ENCODE results near the gene TGM2.

The TGM2 gene

GRCh38 chr20:38165089-38165965 lies at the start of gene TGM2:
TGM2 (minus strand) TSS chr20:38165270; CDS start chr20:38165198, 72 bp downstream.
- DNase-seq: peak; percentile 69

DNA sequence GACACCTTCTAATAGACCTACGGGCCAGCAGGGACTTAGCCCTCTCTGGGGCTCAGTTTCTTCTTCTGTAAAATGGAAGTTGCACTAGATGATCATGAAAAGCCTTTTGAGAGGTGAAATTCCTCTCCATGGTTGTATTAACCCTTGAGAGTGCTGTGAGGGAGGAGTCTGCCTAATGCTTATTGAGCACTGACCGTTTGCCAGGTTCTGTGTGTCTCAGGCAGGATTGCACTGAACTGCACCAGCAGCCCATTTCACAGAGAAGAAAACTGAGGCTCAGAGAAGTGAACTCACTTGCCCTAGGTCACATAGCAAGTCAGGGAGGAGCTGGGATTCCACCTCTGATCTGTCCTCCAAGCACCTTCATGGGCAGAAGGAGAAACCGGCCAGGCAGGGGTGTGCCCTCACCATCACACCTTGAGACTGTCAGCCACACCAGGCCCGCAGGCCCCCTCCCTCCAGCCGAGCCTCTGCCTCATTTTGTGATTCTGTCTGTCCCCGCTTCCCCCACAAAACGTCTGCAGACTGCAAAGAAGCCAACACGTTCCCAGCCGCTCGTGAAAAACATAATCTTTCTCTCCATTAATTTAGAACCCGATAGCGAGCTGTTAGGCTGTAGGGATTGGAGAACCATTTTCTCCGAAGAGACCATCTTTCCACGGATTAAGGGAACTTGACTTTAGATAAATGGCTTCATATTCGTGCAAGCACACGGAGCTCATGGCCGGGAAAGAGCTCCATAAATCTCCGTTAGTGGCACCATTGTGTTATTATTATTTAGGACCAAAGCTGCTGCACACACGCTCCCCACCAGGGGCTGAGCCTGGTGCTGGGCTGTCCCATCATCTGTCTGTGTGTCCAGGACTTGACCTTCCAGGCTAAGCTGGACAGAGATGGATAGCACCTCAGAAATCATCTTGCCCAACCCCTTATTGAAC lies 49.5 kb upstream of the TGM2 start:
- no peak for DNase-seq

GRCh38 chr20:38213607-38213940 lies 48.5 kb upstream of the TGM2 start:
- DNase-seq: no peak

DNA sequence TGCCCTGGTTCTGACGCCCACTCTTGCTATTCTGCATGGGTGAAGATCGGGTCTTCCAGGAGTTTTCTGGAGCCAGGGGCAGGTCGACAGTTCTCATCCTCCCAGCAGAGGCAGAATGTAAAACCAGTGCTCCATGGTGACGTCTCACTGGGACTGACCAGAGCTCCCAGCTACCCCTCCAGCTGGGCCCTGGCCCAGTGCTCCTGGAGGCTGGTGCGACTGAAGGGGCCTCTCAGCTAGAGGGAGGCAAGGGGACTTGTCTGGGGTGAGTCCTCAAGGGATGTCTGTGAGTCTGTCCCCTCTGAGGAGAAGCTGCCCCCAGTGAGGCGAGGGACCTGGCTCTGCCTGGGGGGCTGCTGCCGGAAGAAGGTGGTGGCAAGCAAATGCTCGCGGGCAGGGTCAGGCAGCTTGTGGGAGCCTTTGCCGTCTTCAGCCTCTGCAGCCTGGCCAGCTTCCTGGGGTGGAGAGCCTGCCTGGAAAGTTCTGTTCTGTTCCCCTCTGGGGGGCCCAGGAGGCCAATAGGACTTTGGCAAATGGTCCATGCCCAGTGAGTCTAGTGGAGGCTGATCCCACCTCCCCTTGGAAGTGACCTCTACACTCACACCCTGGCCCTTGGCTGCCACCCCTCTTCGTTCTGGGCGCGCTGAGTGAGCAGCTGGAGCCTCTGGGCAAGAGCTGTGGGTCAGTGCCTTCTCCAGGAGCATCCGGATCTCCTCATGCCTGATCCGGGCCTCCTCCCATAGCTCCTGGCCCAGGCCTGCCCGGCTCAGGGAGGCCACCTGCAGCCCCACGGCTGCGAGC lies 47.9 kb upstream of the TGM2 start:
- no peak for DNase-seq

GRCh38 chr20:38211200-38212097 lies 46.4 kb upstream of the TGM2 start:
- no peak for DNase-seq

DNA sequence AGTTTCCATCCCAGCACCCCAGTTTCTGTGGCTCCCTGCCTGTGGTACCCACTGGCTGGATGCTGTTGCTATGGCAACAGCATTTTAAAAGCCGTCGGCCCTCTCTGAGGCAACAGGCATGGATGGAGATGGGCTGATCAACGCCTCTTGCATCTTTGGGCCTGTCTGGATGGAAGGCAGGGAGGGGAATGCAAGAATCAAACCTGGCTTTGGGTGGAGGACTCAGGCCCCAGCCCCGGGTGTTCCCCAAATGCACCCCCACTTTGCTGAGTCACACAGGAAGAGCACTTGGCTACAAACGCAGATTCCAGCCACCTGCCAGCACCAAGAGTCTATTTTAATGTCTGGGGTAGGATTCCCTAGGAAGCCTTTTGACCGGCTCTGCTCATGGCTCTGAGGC lies 45.7 kb upstream of the TGM2 start:
- DNase-seq: no peak

DNA sequence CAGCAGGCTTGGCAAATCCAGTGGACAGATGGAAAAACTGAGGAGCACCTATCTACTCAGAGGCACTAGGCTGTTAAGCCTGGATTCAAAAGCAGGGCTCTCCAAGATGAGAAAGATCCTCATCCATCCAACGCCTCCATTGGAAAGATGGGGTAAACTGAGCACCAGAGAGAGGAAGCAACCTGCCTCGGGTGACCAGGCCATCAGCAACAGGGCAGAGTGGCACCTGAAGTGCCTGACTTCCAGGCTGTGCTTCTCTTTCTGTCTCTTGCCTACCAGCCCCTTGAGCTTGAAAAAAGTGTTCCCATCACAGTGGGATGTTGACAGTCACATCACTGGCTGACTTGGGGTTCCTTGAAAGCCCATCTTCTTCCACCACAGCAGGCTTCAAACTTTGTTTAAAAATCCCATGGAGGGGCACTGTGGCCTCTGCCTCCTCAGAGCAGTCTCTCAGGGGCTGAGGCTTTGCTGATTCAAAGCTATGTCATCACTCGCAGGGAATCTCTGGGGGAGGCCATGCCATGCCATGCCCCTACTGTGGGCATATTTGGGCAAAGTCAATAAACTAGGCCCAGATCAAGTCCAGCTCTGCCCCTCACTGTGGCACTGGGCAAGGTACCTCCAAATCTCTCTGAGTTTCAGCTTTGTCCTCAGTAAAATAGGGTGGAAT lies 44.8 kb upstream of the TGM2 start:
- no peak for DNase-seq

- no peak for DNase-seq
Measured at GRCh38 chr20:38209054-38209675, 44.1 kb upstream of the TGM2 start.

DNA sequence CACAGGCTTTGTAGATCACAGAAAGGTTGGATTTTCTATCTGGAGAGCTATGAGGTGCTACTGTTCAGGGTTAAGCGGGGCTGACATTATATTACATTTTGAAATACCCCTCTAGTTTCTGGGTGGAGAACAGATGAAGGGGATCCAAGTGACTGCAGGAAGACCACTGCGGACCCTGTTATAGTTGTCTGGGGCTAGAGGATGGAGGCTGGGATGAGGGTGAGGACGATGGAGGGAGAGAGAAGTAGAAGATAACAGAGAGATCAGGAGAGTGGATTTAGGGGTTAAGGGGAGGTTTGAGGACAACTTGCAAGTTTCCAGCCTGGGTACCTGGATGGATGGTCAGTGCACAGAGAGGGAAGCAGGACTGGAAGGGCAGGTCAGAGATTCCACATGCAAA lies 43.5 kb upstream of the TGM2 start:
- no peak for DNase-seq

GRCh38 chr20:38208088-38208487 lies 43.0 kb upstream of the TGM2 start:
- no peak for DNase-seq

GRCh38 chr20:38207621-38208020 lies 42.6 kb upstream of the TGM2 start:
- DNase-seq: no peak

- no peak for DNase-seq
Measured at GRCh38 chr20:38205001-38205400, 39.9 kb upstream of the TGM2 start.

DNA sequence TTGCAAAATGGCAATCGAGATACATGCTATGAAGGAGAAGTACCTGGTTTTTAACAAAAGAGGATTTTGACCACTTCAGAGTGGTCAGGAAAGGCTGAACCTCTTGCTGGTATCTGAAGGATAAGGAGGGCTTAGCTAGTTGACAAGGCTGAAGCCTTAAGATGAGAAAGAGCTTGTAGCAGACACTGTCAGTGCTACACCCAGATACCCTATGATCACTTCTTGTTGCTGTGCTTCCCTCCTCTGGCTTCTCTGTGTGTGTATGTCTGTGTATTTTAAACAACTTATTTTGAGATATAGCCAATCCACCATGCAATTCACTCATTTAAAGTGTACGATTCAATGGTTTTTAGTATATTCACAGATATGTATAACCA lies 38.9 kb upstream of the TGM2 start:
- no peak for DNase-seq

GRCh38 chr20:38203337-38203980 lies 38.4 kb upstream of the TGM2 start:
- DNase-seq: no peak

DNA sequence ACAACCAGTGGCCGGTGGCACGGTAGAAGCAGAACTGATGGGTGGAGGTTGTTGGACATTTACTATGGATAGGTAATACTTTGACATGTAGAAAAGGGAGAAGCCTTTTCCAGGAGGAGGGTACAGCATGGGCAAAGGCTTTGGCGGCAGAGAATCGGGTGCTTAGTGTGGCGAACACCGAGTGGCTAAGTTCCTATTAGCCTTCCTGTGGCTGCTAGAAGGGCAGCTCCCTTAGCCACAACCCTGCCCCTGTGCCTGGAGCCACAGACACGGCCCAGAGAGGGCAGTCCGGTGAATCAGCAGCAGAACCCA lies 37.9 kb upstream of the TGM2 start:
- DNase-seq: no peak

DNA sequence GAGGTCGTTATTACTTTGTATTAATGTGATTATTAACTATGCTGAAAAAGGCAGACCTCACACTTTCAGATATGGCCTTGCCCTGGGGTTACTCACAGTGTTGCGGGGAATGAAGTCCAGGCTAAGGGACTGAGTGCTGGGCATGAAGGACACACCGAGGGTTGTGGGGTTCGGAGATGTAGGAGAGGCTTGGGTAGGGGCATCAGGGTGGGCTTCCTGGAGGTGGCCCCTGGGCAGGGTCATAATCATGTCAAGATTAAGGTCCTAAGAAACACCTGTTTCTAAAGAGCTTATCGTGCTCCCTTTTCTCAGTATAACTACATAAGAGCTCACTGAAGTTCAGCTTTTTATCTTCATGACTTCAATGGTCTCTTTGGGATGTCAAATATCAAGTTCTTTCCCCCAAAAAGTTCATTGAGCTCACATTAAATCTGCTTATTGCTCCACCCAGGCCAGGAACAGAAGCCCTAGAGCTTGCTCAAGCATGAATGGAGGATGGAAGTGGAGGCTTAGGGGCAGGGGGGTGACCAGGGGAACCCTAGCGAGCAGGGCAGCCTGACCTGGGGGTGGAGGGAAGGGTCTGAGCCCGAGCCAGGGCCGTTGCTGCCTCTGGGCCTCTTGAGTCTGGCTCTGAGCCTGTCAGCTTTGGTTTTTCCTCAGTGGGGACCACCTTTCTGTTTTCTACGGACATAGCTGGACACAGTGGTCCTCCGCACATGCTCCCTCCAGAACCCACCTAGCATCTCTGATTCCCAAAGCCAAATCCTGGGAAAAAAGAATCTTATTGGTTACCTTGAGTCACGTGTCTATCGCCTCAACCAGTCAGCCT lies 37.3 kb upstream of the TGM2 start:
- DNase-seq: no peak

DNA sequence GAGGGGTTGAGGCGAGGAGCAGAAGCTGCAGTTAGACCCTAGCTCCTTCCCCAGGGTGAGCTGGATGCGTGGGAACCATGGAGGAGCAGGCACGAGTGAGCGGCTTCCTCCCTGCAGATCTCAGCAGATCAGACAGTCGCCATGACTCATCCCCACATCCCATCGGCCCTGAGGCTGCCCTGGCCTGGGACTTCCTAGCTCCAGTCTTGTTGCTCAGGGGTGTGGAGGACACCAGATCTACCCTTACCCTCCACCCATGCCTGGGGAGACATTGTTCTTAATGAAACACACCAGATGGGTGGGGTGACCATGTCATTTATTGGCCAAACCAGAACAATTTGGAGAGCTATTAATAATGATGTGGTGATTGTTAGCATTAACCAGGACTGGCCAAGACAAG lies 36.3 kb upstream of the TGM2 start:
- DNase-seq: no peak

DNA sequence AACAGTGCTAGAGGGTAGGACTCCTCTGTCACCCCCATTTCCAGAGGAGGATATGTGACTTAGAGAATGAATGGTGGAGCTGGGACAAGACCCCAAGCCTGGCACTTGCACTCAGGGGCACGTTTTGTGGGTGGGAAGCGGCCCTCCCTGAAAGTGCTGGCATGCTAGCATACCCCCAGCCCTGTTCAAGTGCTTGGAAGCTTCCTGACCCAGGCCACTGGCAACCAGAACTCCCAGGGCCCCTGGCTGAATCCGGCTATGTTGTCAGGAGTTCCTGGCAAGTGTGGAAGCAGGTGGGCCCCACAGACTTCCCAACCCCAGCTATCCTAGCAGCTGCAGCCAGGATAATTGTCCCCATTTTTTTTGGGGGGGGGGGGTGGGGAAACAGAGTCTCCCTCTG lies 35.6 kb upstream of the TGM2 start:
- no peak for DNase-seq

DNA sequence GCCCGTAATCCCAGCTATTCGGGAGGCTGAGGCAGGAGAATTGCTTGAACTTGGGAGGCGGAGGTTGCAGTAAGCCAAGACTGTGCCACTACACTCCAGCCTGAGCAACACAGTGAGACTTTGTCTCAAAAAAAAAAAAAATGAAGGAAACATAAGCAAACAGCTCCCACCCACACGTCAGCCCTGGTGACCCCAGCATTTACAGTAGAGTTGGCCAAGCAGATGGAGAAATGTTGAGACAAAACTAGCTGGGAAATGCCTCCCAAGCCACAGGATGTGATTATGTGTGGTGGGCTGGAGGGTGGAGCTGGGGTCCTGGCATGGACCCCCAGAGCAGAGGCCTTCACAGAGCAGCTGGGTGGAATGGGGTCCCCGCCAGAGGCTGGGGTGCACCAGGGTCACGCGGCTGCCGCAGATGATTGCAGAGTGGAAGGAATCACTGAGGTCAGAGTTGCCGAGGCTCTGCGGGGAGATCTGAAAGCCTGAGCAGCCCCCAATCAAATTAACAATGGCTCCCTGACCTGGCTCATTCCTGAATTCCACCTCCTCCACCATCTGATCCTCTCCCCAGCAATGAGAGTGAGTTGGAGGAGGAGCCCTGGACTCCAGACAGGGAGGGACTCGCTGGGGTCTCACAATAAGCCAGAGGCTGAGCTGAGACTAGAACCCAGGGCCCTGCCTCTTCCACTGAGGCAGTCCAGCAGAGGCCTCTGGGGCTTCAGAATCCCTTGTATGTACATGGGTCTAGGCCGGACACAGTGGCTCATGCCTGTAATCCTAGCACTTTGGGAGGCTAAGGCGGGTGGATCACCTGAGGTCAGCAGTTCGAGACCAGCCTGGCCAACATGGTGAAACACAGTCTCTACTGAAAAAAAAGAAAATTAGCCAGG lies 34.7 kb upstream of the TGM2 start:
- no peak for DNase-seq
